ENCODE data around the gene CNFN. TPM values are rescaled to one million over a fixed set of nuclear protein-coding genes. Genes with fewer than 3 reads are reported as not detected.

Gene CNFN
- total and polyA plus RNA-seq, 2 experiments from 2014 or later = 6.7 to 54.5 TPM

DNA sequence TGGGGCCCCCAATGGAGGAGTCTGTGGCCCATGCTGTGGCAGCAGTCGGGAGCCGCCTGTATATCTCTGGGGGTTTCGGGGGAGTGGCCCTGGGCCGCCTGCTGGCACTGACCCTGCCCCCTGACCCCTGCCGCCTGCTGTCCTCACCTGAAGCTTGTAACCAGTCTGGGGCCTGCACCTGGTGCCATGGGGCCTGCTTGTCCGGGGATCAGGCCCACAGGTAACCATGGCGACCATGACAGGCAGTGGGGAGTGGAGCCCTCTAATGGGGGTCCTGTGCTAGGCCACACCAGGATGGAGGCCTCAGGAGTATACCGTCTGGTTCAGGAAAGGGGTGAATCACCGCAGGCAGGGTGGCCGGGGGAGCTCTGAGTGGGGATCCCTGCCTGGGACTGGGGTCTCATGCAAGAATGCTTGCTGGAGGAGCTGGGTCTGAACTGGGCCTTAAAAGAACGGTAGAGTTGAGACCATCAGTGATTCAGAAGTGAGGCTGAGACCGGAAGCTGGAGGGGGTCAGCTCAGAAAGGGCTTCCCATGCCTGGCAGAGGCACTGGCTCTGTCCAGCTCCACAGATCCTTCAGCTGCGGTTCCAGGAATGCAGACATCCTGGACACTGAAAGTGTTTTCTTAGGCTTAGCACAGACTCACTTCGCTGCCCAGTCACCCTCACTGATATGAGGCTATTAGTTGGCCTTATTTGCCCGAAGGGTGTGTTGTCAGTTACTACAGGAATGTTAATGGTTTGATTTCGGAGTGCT is 29.1 kb downstream of the CNFN start:
- no peak overlapping the region for H3K4me2 ChIP-seq
- Mint-ChIP-seq H3K36me3 (ENCODE audit: low read depth) (peaks cover 37% of the 10 kb centered on the region), H3K27me3 (ENCODE audit: insufficient read depth, low read depth, poor library complexity) (peaks cover 10% of the 10 kb centered on the region), H3K27ac (peak overlapping the region; percentile 63), H3K4me1 (peaks cover 26% of the 10 kb centered on the region), H3K4me3 (no peak overlapping the region), H3K9me3 (peaks cover 11% of the 10 kb centered on the region)
- ATAC-seq = peak; percentile 93
- no peaks in the 10 kb centered on the region for H3K79me2 ChIP-seq (replicated peaks; ENCODE audit: insufficient read depth)
- TF ChIP-seq EZH2 (IDR thresholded peaks at IDR 0.05; ENCODE audit: low read depth, unreplicated experiment) = no peak
- TF ChIP-seq, protein P1, sequence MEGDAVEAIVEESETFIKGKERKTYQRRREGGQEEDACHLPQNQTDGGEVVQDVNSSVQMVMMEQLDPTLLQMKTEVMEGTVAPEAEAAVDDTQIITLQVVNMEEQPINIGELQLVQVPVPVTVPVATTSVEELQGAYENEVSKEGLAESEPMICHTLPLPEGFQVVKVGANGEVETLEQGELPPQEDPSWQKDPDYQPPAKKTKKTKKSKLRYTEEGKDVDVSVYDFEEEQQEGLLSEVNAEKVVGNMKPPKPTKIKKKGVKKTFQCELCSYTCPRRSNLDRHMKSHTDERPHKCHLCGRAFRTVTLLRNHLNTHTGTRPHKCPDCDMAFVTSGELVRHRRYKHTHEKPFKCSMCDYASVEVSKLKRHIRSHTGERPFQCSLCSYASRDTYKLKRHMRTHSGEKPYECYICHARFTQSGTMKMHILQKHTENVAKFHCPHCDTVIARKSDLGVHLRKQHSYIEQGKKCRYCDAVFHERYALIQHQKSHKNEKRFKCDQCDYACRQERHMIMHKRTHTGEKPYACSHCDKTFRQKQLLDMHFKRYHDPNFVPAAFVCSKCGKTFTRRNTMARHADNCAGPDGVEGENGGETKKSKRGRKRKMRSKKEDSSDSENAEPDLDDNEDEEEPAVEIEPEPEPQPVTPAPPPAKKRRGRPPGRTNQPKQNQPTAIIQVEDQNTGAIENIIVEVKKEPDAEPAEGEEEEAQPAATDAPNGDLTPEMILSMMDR (conservative IDR thresholded peaks at IDR 0.05; ENCODE audit: low read depth in 2 of 2) = peak; percentile 47 to 71
- H3F3A ChIP-seq (replicated peaks; ENCODE audit: low read depth) = no peaks in the 10 kb centered on the region
- no peaks in the 10 kb centered on the region for H3K9me2 ChIP-seq (ENCODE audit: insufficient read depth)
- no peaks in the 10 kb centered on the region; the same call in 1 of the 2 replicates for H3K36me3 ChIP-seq (ENCODE audit: insufficient read depth)
- no peak overlapping the region for H3K27ac ChIP-seq (ENCODE audit: low read depth)
- H3K27me3 ChIP-seq (ENCODE audit: insufficient read depth) = no peaks in the 10 kb centered on the region
- H2AFZ ChIP-seq = no peak overlapping the region
- no peaks in the 10 kb centered on the region for H4K20me1 ChIP-seq (replicated peaks; ENCODE audit: insufficient read depth)
- no peaks in the 10 kb centered on the region; the same call in 1 of the 2 replicates for H3K4me1 ChIP-seq (ENCODE audit: insufficient read depth)
- H3K4me3 ChIP-seq = no peak overlapping the region
- DNase-seq (ENCODE audit: low spot score) = peak; percentile 86

DNA sequence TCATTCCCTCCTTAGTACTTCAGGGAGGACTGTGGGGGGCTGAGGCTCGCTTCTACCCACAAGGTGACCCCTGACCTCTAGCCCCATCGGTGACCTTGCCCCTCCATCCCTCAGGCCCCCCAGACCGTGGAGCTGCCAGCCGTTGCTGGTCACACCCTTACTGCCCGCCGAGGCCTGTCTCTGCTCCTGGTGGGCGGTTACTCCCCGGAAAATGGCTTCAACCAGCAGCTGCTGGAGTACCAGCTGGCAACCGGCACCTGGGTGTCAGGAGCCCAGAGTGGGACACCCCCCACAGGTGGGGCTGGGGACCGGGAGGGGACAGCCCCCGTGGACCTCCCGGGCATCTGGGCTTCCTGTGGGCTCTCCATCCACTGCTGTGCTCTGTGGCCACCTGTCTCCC is 32.8 kb downstream of the CNFN start:
- Histone ChIP-seq H3K27me3 (ENCODE audit: insufficient read depth) (no peaks in the 10 kb centered on the region), H2AFZ (no peak overlapping the region), H3F3A (replicated peaks; ENCODE audit: low read depth) (no peaks in the 10 kb centered on the region), H3K9me2 (ENCODE audit: insufficient read depth) (no peaks in the 10 kb centered on the region), H3K4me2 (no peak overlapping the region), H3K4me3 (no peak overlapping the region), H3K4me1 (ENCODE audit: insufficient read depth) (no peaks in the 10 kb centered on the region; the same call in 1 of the 2 replicates), H3K79me2 (replicated peaks; ENCODE audit: insufficient read depth) (no peaks in the 10 kb centered on the region), H3K27ac (ENCODE audit: low read depth) (no peak overlapping the region), H4K20me1 (replicated peaks; ENCODE audit: insufficient read depth) (no peaks in the 10 kb centered on the region), H3K36me3 (ENCODE audit: insufficient read depth) (no peaks in the 10 kb centered on the region)
- H3K9me3 Mint-ChIP-seq = peaks cover 3% of the 10 kb centered on the region; the same call in 2 of the 3 replicates
- ATAC-seq = no peak
- H3K27me3 Mint-ChIP-seq (ENCODE audit: insufficient read depth, low read depth, poor library complexity) = peaks cover 13% of the 10 kb centered on the region
- H3K4me3 Mint-ChIP-seq = no peak overlapping the region; the same call in 2 of the 3 replicates
- H3K36me3 Mint-ChIP-seq (ENCODE audit: low read depth) = peaks cover 18% of the 10 kb centered on the region
- H3K27ac Mint-ChIP-seq = no peak overlapping the region
- no peak for DNase-seq (ENCODE audit: low spot score)
- H3K4me1 Mint-ChIP-seq = peaks cover 20% of the 10 kb centered on the region
- TF ChIP-seq, protein P2, sequence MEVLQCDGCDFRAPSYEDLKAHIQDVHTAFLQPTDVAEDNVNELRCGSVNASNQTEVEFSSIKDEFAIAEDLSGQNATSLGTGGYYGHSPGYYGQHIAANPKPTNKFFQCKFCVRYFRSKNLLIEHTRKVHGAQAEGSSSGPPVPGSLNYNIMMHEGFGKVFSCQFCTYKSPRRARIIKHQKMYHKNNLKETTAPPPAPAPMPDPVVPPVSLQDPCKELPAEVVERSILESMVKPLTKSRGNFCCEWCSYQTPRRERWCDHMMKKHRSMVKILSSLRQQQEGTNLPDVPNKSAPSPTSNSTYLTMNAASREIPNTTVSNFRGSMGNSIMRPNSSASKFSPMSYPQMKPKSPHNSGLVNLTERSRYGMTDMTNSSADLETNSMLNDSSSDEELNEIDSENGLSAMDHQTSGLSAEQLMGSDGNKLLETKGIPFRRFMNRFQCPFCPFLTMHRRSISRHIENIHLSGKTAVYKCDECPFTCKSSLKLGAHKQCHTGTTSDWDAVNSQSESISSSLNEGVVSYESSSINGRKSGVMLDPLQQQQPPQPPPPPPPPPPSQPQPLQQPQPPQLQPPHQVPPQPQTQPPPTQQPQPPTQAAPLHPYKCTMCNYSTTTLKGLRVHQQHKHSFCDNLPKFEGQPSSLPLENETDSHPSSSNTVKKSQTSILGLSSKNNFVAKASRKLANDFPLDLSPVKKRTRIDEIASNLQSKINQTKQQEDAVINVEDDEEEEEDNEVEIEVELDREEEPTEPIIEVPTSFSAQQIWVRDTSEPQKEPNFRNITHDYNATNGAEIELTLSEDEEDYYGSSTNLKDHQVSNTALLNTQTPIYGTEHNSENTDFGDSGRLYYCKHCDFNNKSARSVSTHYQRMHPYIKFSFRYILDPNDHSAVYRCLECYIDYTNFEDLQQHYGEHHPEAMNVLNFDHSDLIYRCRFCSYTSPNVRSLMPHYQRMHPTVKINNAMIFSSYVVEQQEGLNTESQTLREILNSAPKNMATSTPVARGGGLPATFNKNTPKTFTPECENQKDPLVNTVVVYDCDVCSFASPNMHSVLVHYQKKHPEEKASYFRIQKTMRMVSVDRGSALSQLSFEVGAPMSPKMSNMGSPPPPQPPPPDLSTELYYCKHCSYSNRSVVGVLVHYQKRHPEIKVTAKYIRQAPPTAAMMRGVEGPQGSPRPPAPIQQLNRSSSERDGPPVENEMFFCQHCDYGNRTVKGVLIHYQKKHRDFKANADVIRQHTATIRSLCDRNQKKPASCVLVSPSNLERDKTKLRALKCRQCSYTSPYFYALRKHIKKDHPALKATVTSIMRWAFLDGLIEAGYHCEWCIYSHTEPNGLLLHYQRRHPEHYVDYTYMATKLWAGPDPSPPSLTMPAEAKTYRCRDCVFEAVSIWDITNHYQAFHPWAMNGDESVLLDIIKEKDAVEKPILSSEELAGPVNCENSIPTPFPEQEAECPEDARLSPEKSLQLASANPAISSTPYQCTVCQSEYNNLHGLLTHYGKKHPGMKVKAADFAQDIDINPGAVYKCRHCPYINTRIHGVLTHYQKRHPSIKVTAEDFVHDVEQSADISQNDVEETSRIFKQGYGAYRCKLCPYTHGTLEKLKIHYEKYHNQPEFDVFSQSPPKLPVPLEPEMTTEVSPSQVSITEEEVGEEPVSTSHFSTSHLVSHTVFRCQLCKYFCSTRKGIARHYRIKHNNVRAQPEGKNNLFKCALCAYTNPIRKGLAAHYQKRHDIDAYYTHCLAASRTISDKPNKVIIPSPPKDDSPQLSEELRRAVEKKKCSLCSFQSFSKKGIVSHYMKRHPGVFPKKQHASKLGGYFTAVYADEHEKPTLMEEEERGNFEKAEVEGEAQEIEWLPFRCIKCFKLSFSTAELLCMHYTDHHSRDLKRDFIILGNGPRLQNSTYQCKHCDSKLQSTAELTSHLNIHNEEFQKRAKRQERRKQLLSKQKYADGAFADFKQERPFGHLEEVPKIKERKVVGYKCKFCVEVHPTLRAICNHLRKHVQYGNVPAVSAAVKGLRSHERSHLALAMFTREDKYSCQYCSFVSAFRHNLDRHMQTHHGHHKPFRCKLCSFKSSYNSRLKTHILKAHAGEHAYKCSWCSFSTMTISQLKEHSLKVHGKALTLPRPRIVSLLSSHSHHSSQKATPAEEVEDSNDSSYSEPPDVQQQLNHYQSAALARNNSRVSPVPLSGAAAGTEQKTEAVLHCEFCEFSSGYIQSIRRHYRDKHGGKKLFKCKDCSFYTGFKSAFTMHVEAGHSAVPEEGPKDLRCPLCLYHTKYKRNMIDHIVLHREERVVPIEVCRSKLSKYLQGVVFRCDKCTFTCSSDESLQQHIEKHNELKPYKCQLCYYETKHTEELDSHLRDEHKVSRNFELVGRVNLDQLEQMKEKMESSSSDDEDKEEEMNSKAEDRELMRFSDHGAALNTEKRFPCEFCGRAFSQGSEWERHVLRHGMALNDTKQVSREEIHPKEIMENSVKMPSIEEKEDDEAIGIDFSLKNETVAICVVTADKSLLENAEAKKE (CRISPR knock-in tag; IDR thresholded peaks at IDR 0.05) = no peak
- TF ChIP-seq JUNB (IDR thresholded peaks at IDR 0.05; ENCODE audit: unreplicated experiment) = no peak
- TF ChIP-seq, protein P1 (conservative IDR thresholded peaks at IDR 0.05; ENCODE audit: low read depth in 2 of 2) = no peak
- TF ChIP-seq ZNF331 (CRISPR knock-in tag; IDR thresholded peaks at IDR 0.05; ENCODE audit: low read depth) = no peak
- TF ChIP-seq EZH2phosphoT487 (IDR thresholded peaks at IDR 0.05; ENCODE audit: unreplicated experiment) = no peak
- TF ChIP-seq ZNF114 (CRISPR knock-in tag; IDR thresholded peaks at IDR 0.05) = no peak
- no peak for TF ChIP-seq NANOG (IDR thresholded peaks at IDR 0.05; ENCODE audit: borderline replicate concordance)
